Suppressor macrophage treated with lipopolysaccharide for 4 hours (primary cell): ENCODE results near the gene CCDC82.

Experiments
- DNase-seq: peaks from one replicate; pipeline ENCODE4 v3.0.0-alpha.2; 2020

CCDC82 gene

GRCh38 chr11:96306071-96306470 is 83.6 kb downstream of the CCDC82 start:
- no peak for DNase-seq

GRCh38 chr11:96303980-96304379 is 85.7 kb downstream of the CCDC82 start:
- no peak for DNase-seq

GRCh38 chr11:96303064-96303463 is 86.6 kb downstream of the CCDC82 start:
- DNase-seq, result peak; percentile 79
